Measurements from ENCODE around the gene TRPM1.

Gene TRPM1

GRCh38 chr15:31108836-31109235 lies 7.3 kb upstream of the TRPM1 start:
- no peaks in the 10 kb centered on the region for H3K4me1 ChIP-seq (ENCODE audit: control insufficient read depth, low read depth, low read length)
- H3K27ac ChIP-seq (ENCODE audit: low read length), result no peak overlapping the region
- H3K27me3 ChIP-seq (ENCODE audit: control insufficient read depth, insufficient read depth, low read length), result no peaks in the 10 kb centered on the region
- H3K9me3 ChIP-seq (ENCODE audit: control insufficient read depth, low read depth, low read length), result no peaks in the 10 kb centered on the region
- H3K9ac ChIP-seq (ENCODE audit: low read length), result no peak overlapping the region
- no peaks in the 10 kb centered on the region for H3K36me3 ChIP-seq (ENCODE audit: control insufficient read depth, low read depth, low read length)
- no peak overlapping the region for H3K4me3 ChIP-seq (ENCODE audit: low read length)

- Histone ChIP-seq H3K9ac (ENCODE audit: low read length) (no peak overlapping the region), H3K4me1 (ENCODE audit: control insufficient read depth, low read depth, low read length) (no peaks in the 10 kb centered on the region), H3K4me3 (ENCODE audit: low read length) (no peak overlapping the region), H3K9me3 (ENCODE audit: control insufficient read depth, low read depth, low read length) (no peaks in the 10 kb centered on the region), H3K36me3 (ENCODE audit: control insufficient read depth, low read depth, low read length) (no peaks in the 10 kb centered on the region), H3K27me3 (ENCODE audit: control insufficient read depth, insufficient read depth, low read length) (no peaks in the 10 kb centered on the region), H3K27ac (ENCODE audit: low read length) (no peak overlapping the region)
Measured at GRCh38 chr15:31106495-31107300, 5.2 kb upstream of the TRPM1 start.

- H3K27me3 ChIP-seq (ENCODE audit: control insufficient read depth, insufficient read depth, low read length), result no peaks in the 10 kb centered on the region
- H3K27ac ChIP-seq (ENCODE audit: low read length), result no peak overlapping the region
- H3K36me3 ChIP-seq (ENCODE audit: control insufficient read depth, low read depth, low read length), result no peaks in the 10 kb centered on the region
- no peak overlapping the region for H3K9ac ChIP-seq (ENCODE audit: low read length)
- peaks cover 7% of the 10 kb centered on the region for H3K4me1 ChIP-seq (ENCODE audit: control insufficient read depth, low read depth, low read length)
- H3K9me3 ChIP-seq (ENCODE audit: control insufficient read depth, low read depth, low read length), result no peaks in the 10 kb centered on the region
- no peak overlapping the region for H3K4me3 ChIP-seq (ENCODE audit: low read length)
Measured at GRCh38 chr15:31104003-31104402, 2.5 kb upstream of the TRPM1 start.

- Histone ChIP-seq H3K27ac (ENCODE audit: low read length) (no peak overlapping the region), H3K4me1 (ENCODE audit: control insufficient read depth, low read depth, low read length) (peaks cover 12% of the 10 kb centered on the region), H3K9me3 (ENCODE audit: control insufficient read depth, low read depth, low read length) (no peaks in the 10 kb centered on the region), H3K27me3 (ENCODE audit: control insufficient read depth, insufficient read depth, low read length) (no peaks in the 10 kb centered on the region), H3K4me3 (ENCODE audit: low read length) (no peak overlapping the region), H3K36me3 (ENCODE audit: control insufficient read depth, low read depth, low read length) (no peaks in the 10 kb centered on the region), H3K9ac (ENCODE audit: low read length) (no peak overlapping the region)
Measured at GRCh38 chr15:31102374-31103342, 1.1 kb upstream of the TRPM1 start.

DNA sequence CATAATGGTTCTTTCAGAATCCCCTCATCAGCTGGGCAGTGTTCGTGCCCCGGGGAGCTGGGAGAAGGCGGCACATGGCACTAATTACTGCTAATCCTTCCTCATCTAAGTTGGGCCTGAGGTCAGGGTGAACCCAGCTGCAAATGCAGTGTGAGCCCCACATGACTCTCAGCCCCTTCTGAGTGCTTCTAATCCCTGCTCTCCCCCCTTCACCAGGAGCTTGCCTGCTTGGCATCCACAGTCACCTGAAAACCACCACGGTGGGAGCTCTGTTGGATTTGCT lies 455 bp upstream of the TRPM1 start:
- Histone ChIP-seq H3K4me1 (ENCODE audit: control insufficient read depth, low read depth, low read length) (peaks cover 12% of the 10 kb centered on the region), H3K9ac (ENCODE audit: low read length) (no peak overlapping the region), H3K27ac (ENCODE audit: low read length) (no peak overlapping the region), H3K4me3 (ENCODE audit: low read length) (no peak overlapping the region), H3K36me3 (ENCODE audit: control insufficient read depth, low read depth, low read length) (no peaks in the 10 kb centered on the region), H3K27me3 (ENCODE audit: control insufficient read depth, insufficient read depth, low read length) (no peaks in the 10 kb centered on the region), H3K9me3 (ENCODE audit: control insufficient read depth, low read depth, low read length) (no peaks in the 10 kb centered on the region)

- no peak overlapping the region for H3K4me3 ChIP-seq (ENCODE audit: low read length)
- no peak overlapping the region for H3K9ac ChIP-seq (ENCODE audit: low read length)
- H3K4me1 ChIP-seq (ENCODE audit: control insufficient read depth, low read depth, low read length), result peaks cover 12% of the 10 kb centered on the region
- H3K36me3 ChIP-seq (ENCODE audit: control insufficient read depth, low read depth, low read length), result no peaks in the 10 kb centered on the region
- H3K27ac ChIP-seq (ENCODE audit: low read length), result no peak overlapping the region
- H3K27me3 ChIP-seq (ENCODE audit: control insufficient read depth, insufficient read depth, low read length), result no peaks in the 10 kb centered on the region
- H3K9me3 ChIP-seq (ENCODE audit: control insufficient read depth, low read depth, low read length), result no peaks in the 10 kb centered on the region
Measured at GRCh38 chr15:31100738-31101137, 787 bp downstream of the TRPM1 start.

- Histone ChIP-seq H3K9ac (ENCODE audit: low read length) (no peak overlapping the region), H3K9me3 (ENCODE audit: control insufficient read depth, low read depth, low read length) (no peaks in the 10 kb centered on the region), H3K36me3 (ENCODE audit: control insufficient read depth, low read depth, low read length) (no peaks in the 10 kb centered on the region), H3K27ac (ENCODE audit: low read length) (no peak overlapping the region), H3K27me3 (ENCODE audit: control insufficient read depth, insufficient read depth, low read length) (no peaks in the 10 kb centered on the region), H3K4me1 (ENCODE audit: control insufficient read depth, low read depth, low read length) (peaks cover 12% of the 10 kb centered on the region), H3K4me3 (ENCODE audit: low read length) (no peak overlapping the region)
Measured at GRCh38 chr15:31098953-31099740, 2.4 kb downstream of the TRPM1 start.

DNA sequence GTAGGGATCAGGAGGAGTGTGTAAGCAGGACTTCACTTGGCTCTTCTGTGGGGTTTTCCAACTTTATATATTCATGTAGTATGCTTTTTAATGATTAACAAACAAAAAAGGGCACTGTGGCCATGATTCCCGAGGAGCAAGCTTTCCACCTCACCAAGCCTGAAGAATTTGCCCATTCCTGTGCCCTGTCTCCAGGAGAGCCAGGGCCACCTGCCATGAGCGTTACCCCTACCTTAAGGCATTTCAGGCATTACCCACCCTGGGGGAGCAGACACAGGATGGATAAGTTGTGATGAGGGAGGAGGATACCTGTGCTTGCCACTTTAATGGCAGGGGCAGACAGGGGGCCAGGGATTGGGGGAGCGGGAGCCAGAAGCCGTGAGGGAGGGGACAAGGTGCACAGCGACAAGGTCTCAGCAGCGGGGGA lies 3.0 kb downstream of the TRPM1 start:
- H3K4me3 ChIP-seq (ENCODE audit: low read length), result no peak overlapping the region
- no peaks in the 10 kb centered on the region for H3K36me3 ChIP-seq (ENCODE audit: control insufficient read depth, low read depth, low read length)
- no peaks in the 10 kb centered on the region for H3K9me3 ChIP-seq (ENCODE audit: control insufficient read depth, low read depth, low read length)
- no peaks in the 10 kb centered on the region for H3K27me3 ChIP-seq (ENCODE audit: control insufficient read depth, insufficient read depth, low read length)
- peaks cover 12% of the 10 kb centered on the region for H3K4me1 ChIP-seq (ENCODE audit: control insufficient read depth, low read depth, low read length)
- H3K9ac ChIP-seq (ENCODE audit: low read length), result no peak overlapping the region
- no peak overlapping the region for H3K27ac ChIP-seq (ENCODE audit: low read length)

DNA sequence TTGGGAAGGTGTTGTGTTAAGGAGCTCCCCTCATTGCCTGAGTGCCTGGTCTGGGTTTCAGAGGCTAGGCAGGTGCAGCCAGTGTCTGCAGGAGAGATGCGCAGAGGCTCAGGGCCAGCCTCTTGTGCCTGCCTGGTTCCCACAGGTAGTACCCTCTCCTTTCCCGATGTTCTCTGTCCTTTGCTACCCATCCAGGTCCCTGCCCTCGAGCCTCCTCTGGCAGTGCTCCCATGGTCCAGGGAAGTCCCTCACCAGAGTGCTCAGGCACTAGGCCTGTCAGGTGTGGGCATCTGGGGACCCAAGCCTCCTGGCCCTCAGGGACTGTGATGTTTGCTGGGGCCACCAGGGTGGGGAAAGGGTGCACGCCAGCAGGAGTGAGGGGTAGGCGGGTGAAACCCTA lies 5.0 kb downstream of the TRPM1 start:
- H3K9ac ChIP-seq (ENCODE audit: low read length), result no peak overlapping the region
- no peak overlapping the region for H3K27ac ChIP-seq (ENCODE audit: low read length)
- peaks cover 12% of the 10 kb centered on the region for H3K4me1 ChIP-seq (ENCODE audit: control insufficient read depth, low read depth, low read length)
- no peaks in the 10 kb centered on the region for H3K27me3 ChIP-seq (ENCODE audit: control insufficient read depth, insufficient read depth, low read length)
- H3K36me3 ChIP-seq (ENCODE audit: control insufficient read depth, low read depth, low read length), result no peaks in the 10 kb centered on the region
- H3K9me3 ChIP-seq (ENCODE audit: control insufficient read depth, low read depth, low read length), result no peaks in the 10 kb centered on the region
- no peak overlapping the region for H3K4me3 ChIP-seq (ENCODE audit: low read length)

GRCh38 chr15:31091481-31091880 lies 10.0 kb downstream of the TRPM1 start:
- Histone ChIP-seq H3K4me1 (ENCODE audit: control insufficient read depth, low read depth, low read length) (no peaks in the 10 kb centered on the region), H3K27me3 (ENCODE audit: control insufficient read depth, insufficient read depth, low read length) (no peaks in the 10 kb centered on the region), H3K36me3 (ENCODE audit: control insufficient read depth, low read depth, low read length) (no peaks in the 10 kb centered on the region), H3K9me3 (ENCODE audit: control insufficient read depth, low read depth, low read length) (no peaks in the 10 kb centered on the region), H3K9ac (ENCODE audit: low read length) (no peak overlapping the region), H3K4me3 (ENCODE audit: low read length) (no peak overlapping the region), H3K27ac (ENCODE audit: low read length) (no peak overlapping the region)

GRCh38 chr15:31090766-31091165 lies 10.8 kb downstream of the TRPM1 start:
- H3K4me1 ChIP-seq (ENCODE audit: control insufficient read depth, low read depth, low read length), result no peaks in the 10 kb centered on the region
- H3K27ac ChIP-seq (ENCODE audit: low read length), result no peak overlapping the region
- H3K27me3 ChIP-seq (ENCODE audit: control insufficient read depth, insufficient read depth, low read length), result no peaks in the 10 kb centered on the region
- H3K9ac ChIP-seq (ENCODE audit: low read length), result no peak overlapping the region
- H3K4me3 ChIP-seq (ENCODE audit: low read length), result no peak overlapping the region
- no peaks in the 10 kb centered on the region for H3K9me3 ChIP-seq (ENCODE audit: control insufficient read depth, low read depth, low read length)
- H3K36me3 ChIP-seq (ENCODE audit: control insufficient read depth, low read depth, low read length), result no peaks in the 10 kb centered on the region

All from iPS-18a (cell line).